ENCODE data around the gene SLC48A1.

The SLC48A1 gene

DNA sequence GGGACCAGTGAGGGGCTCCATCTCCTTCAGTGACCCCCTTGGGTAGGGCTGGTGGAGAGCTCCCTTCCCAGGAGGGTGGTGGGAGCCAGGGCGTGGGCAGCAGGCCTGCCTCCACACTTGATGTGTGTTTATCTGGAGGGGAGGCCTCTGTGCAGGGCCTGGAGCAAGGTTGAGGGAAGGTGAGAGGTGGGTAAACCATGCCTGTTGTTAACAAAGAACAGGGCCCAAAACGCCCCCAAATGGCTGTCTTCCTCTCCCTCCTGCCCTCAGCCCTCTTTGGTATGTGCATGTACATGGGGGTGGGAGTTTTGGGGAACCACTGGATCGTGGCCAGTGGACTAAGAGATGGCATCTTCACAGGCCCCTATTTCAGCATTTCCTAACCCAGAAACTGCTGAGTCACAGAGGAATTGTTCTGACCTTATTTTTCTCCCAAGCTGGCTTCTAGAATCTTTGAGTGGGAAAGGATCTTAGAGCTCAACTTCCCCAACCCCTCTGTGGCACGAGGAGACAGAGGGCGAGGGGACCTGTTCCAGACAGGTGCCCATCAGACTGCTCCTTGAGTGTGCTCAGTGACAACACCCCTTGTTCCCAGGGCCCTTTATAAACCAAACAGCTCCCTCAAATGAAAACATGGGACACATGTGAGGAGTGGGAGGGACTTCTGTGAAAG is 3.6 kb downstream of the SLC48A1 start:
- no peak for DNase-seq (ENCODE audit: low read depth in 2 of 2, low spot score in 1 of 2)

DNA sequence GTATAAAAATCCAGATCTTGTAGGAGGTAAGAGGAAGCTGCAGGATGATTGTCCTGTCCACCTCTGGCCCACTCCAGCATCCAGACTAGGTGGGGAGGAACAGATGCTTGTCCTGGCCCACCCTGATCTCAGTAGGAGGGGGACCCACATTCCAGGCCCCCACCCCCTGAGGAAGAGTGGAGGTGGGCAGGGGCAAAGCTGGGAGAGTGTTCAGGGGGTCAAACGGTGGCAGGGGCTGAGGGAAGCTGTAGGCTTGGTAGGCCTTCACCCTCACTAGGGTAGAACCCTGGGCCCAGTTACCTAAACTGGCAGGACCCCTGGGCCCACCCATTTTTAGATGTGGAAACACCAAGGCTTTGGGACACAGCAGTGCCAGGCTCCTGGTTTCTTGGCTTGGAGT is 4.1 kb downstream of the SLC48A1 start:
- no peak for DNase-seq (ENCODE audit: low read depth in 2 of 2, low spot score in 1 of 2)

DNA sequence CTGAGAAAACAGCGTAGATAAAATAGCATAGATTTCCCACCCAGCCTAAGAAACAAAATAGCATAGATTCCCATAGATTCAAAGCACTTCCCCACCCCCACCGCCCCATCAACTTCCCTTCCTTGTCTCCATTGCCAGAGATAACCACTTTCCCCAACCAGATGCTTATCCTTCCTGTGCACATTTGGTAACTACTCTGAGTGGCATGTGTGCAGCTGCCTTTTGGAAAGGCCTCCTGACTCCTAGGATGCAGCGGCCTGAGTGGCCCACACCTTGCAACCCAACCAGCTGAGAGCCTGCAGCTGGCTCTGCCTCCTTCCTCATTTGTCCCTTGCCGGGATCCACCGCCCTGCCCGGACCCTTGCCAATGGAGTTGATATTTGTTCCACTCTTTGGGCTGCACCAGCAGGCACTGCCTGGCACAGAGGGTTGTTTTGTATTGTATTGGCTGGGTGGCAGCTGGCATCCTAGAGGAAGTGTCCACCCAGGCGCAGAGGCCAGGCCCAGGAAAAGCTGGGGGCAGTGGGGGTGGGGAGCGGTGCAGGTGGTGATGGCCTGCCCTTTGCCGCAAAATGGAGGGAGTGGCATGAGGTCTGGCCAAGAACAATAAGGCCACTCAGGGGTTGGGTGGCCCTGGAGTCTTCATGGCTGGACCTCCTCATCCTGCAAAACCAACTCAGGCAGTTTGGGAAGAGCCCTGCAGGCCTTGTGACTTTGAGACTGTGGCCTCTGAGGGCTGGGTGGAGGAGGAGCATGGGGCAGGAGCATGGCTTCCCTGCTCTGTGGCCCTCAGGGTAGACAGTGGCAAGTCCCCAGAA is 4.9 kb downstream of the SLC48A1 start:
- DNase-seq (ENCODE audit: low read depth in 2 of 2, low spot score in 1 of 2) = no peak

DNA sequence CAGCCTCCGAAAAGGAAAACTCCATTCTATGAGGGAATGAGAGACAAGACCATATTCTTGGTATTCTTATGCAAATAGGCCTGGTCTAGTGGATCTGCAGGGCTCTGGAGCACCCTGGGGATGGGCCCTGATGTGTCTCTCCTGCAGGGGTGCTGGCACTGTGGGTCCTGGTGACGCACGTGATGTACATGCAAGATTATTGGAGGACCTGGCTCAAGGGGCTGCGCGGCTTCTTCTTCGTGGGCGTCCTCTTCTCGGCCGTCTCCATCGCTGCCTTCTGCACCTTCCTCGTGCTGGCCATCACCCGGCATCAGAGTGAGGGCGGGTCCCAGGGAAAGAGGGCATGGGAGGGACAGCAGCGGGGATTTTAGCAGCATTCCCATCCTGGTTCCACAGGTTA is 5.8 kb downstream of the SLC48A1 start:
- DNase-seq (ENCODE audit: low read depth in 2 of 2, low spot score in 1 of 2) = no peak

DNA sequence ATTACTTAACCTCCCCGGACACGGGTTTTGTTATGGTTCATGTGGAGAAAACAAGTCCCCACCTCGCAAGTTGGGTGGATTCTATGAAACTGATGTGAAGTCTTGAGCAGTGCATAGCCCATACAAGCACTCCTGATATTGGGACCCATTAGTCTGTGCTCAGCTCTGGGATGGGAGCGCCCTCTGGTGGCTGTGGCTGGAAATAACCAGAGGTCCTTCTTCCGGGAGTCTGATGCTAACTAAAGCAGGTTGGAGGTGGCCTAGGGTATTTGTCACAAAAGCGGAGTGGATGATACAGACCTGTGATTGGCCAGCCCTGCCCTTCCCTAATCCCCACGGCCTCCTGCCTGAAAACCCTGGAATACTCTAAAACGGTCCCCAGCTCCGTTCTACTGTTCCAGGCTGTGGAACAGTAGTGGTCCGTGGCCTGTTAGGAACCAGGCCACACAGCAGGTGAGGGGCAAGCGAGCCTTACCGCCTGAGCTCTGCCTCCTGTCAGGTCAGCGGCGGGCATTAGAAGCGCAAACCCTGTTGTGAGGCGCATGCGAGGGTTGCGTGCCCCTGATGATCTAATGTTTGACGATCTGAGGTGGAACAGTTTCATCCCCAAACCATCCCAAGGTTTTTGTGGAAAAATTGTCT is 6.4 kb downstream of the SLC48A1 start:
- peak; percentile 86 to 93 for DNase-seq (ENCODE audit: low read depth in 2 of 2, low spot score in 1 of 2)

DNA sequence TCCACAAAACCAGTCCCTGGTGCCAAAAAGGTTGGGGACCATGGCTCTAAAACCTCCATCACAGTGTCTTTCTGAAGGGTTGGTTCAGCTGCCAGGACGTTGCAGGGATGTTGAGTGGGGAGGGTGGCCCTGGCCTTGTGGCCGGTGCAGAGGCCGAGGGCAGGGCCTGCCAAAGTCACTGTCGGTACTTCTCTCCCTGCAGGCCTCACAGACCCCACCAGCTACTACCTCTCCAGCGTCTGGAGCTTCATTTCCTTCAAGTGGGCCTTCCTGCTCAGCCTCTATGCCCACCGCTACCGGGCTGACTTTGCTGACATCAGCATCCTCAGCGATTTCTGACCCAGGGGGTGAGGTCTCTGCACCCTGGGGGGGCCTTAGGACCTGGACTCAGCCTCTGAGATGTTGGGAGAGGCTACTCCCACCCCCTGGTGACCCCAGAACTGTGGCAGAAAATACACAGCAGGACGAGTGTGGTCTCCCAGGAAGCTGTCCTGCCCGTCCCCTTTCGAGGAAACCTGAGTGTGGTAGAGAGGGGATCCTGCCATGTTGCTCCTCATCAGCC is 7.0 kb downstream of the SLC48A1 start:
- DNase-seq (ENCODE audit: low read depth in 2 of 2, low spot score in 1 of 2) = no peak

DNA sequence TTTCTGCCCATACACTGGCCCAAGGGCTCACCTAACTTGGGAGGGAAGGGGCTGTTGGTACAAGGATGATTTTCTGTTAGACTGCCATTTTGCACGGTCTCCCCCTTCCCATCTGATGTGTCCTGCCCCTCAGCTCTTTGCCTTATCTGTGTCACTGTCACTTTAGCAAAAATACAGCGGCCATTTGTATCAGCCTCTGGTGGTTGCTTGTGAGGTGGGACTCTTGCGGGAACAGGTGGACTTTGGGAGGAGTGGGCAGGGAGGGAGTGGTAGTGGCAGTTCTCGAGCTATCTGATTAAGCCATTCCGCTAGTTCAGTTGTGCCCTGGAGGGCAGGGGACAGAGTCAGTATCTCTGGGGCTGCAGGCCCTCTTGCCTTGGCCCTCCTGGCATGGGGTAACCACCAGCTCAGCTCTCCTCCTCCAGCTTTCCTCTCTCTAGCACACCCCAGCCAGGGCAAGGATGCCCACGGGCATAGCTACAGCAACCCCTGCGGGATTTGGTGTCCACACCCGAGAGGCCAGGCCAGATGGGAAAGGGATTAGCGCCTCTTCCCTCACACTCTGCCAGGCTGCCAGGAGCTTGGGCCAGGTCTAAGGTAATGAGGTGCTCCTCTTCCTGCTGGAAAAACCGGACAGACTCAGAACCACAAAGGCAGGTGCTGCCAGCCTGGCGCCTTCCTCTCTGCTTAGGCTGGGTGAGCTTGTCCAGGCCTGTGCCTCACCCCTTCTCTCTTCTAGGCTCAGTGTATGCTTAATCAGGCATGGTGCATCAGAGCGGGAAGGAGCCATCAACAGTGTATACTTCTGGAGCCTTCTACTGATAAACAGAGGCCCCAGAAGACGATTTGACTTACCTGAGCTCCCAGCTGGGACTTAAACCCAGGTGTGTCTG is 8.7 kb downstream of the SLC48A1 start:
- DNase-seq (ENCODE audit: low read depth in 2 of 2, low spot score in 1 of 2) = no peak

DNA sequence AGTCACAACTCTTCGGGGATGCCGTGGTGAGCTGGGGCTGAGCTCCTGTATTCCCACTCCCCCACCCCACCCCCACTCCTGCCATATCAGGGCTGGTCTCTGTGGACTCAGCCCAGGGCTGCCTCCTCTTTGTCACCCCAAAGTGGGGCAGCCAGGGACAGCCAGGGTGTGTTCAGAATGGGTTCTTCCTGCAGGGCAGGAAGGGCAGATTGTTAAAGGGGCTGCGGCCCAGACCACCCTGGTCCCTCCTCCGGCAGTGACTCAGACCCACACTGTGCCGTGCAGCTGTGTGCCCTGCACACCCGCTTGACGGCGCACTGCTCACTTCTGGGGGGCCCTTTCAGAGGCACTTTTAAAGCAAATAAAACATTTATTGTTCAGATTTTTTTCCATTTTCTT is 9.3 kb downstream of the SLC48A1 start:
- DNase-seq (ENCODE audit: low read depth in 2 of 2, low spot score in 1 of 2) = no peak

DNA sequence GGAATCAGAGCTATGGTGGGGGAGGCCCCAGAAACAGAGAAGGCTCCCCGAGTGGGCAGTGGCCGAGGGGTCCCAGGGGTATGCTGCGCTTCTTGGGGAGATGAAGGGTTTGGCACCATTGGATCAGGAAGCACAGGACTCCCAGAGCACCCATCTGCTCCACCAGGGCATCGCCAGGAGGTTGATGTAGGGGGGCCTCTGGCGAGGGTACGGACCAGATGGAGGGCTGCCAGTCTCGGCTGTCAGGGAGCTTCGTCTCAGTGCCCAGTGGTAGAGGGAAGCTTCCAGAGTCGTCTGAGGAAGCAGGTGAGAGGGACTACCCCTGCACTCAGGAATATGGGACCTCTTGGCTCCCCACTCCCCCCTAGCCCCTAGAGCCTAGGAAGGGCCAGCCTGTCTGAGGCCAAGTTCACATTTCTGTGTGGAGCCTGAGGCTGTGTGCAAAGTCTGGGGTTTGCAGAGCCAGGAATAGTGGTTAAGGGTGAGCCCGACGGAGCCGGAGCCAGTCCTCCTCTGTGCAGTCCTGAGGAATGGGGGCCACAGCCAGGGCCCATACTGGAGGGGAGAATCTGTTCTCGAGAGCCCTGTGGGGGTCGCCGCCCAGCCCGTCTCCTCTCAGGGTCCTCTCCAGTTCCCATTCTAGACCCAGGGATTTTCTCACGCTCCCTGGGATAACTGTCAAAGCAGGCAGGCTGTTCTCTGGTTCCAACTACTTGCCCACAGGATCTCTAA is 10.2 kb downstream of the SLC48A1 start:
- no peak for DNase-seq (ENCODE audit: low read depth in 2 of 2, low spot score in 1 of 2)

DNA sequence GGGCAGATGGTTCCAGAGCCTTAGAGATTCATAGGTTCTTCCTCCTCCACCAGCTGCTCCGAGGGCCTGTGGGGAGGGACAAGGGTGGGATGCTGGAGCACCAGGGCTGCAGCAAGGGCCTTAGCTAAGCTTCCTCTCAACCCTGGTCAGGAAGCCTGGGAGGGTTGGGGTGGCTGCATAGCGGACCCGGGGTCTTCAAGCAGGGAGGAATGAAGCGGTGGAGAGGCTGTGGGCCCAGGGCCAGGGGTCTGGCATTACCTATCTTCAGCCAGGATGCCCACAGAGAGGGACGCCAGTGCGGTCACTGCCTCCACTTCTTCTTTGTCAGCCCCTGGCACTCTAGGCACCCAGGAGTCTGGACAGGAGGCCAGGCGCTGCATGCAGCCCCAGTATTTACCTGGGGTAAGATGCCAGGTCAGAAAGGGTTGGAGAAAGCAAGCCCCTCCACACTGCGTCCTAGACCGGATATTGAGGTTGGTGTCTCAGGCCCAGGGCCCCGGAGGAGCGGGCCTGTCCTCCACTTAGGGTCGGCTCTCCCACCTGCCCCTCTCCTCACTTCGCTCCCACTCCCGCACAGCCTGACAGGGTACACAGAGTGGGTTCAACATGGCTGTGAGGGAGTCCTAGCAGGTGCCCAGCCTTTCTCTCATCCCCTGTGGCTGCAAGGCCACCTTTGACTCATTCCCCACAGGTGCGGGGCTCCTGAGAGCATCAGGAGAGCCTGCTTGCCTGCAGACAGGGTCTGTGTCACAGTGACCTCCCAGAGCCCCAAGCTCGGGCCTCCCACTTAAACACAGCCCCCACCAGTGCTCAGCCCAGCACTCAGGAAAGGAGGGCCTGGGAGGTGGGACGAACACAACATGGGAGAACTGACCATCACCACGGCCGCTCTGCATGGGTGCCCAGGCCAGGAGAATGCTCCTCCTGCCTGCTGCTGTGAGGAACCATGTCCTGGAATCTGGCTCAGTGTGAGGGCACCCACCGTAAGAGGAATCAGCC is 11.1 kb downstream of the SLC48A1 start:
- DNase-seq (ENCODE audit: low read depth in 2 of 2, low spot score in 1 of 2) = no peak

DNA sequence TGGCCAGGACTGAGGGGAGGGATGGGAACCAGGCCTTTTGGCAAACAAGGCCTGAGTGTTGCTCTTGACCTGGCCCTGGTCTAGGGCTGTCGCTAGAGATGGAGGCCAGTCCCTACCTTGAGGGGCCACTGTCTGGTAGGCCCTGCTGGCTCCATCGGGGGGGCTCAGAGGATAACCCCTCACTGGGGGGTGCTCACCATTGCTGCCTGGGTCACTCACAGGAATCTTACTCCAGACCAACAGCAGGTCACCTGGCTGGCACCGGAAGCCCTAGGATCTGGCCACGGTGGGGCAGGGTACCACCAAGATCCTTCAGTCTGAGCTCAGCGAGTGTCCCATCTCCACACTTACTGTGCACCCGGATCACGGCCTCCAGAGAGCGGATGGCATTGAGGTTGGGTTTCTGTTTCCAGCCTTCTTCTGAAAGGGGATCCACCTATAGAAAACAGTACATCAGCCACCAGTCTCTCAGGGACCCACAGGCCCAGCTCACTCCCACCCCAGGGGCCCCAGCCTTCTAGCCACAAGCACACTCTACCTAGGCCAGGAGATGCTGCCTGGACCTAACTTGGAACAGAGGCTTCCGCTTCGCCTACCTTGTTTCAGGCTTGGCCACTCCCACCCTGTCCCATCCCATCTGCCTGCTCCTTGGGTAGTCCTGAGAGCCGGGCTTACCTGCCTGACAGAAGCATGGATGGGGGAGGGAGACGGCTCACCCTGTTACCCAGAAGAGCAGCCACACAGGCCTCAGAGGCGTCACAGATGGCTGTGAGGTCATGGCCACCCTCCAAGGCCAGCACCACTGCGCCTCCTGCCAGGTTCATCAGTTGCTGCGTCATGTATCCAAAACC is 12.2 kb downstream of the SLC48A1 start:
- DNase-seq (ENCODE audit: low read depth in 2 of 2, low spot score in 1 of 2) = no peak

DNA sequence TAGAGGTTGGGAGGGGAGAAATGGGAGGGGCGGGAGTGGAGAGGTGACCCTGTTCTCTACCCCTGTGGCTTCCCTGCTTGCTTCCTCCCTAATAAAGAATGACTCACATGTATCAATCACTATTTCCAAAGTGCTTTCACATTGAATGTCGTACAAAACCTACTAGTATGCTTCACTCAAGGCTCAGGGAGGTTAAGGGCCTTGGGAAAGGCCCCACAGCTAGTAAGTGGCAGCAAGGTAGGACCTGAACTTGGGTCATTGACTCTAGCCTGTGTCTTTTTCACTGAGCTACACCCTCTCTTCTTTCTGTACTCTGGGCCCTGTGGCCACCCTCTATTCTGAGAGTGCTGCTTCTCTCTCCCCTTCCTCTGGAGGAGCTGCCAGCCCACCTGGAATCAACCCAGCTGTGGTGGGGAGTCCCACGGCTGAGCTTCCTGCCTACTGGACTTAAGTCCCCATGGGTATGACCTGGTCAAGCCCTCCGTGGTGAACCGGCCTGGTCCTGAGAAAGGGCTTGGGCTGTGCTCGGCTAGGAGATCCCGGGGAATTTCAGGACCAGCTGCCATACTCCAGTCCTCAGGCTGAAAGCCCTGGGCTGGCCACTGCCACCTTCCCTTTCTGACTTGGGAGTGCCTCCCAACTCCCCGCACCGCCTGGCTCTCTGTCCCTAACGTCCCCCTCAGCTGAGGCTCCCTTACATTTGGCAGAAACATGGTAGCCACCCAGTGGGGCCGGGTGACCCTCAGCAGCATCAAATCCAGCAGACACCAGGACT is 13.0 kb downstream of the SLC48A1 start:
- DNase-seq (ENCODE audit: low read depth in 2 of 2, low spot score in 1 of 2) = no peak

DNA sequence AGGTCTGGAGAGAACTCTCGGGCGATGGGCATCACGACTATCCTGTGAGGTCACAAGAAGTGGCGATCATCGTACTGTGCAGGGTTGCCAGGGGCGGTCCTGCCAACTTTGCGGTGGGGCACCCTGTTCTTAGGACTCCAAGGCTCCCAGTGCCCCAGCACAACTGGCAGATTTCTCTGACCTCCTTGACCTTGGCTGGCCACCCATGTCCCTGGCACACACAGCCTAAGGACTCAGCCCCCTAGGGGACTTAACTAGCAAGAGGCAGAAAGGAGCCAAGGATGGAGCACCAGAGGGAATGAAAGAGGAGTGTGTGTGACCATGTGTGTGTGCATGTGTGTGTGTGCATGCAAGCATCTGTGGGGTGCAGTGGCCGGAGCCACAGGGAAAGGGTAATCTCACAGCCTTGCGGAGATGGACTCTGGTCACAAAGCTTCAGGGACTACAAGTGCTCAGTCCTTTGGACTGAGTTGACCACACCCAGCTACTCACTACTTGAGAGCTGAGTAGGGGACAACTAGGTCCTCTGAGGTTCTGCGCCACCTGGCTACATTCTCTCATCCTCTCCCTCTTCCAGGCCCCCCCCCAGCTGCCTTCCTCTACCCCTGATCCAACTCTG is 13.7 kb downstream of the SLC48A1 start:
- no peak for DNase-seq (ENCODE audit: low read depth in 2 of 2, low spot score in 1 of 2)

DNA sequence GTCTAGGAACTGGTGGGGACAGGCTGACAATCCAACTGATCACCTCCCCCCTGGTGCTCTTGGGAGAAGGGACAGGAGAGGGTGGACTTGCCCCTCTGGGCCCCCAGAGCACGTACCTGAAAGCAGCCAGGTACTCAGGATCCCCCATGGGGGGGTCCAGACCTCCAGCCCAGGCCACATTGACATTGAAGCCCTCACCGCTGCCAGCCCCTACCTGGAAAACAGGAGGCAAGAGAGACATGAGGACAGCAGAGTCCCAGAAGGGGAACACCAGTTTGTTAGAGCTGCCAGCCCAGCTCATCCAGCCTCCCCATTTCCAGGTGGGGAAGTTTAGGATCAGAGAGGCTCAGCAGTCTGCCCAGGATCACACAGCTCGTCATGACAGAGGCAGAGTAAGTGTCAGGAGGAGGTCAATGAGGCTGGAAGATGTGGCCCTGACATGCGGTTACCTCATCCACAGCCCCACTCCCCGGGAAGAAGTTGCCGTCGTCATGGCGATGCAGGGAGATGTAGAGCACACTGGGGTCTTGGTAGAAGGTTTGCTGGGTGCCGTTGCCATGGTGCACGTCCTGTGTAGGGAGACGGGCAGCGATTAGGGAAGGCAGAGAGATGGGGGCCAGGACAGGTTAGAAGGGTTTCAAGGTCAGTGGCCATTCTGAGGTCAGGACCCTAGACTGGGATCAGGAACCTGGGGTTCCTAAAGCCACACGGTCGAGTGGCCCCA is 14.7 kb downstream of the SLC48A1 start:
- no peak for DNase-seq (ENCODE audit: low read depth in 2 of 2, low spot score in 1 of 2)

DNA sequence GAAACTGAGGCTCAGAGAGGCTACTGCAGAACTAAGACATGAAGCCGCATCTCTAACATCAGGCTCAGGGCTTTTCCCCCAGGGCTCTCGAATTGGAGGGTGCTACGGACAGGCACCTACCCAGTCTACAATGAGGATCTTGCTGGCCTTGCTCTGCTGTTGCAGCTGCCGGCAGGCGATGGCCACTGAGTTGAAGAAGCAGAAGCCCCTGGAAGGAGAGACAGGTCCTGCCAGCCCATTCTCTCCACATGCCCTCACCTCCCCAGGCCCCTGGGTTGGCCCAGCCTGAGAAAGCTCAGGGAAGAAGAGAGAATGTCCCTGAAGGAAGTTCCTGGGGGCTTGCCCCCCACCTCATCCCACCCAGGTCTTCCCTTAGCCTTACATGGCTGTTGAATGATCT is 16.1 kb downstream of the SLC48A1 start:
- no peak for DNase-seq (ENCODE audit: low read depth in 2 of 2, low spot score in 1 of 2)

Data from stimulated activated CD8-positive, alpha-beta memory T cell treated with anti-CD3 and anti-CD28 coated beads, Interleukin-4, amount 100 ng/mL, for 1 hour (primary cell).